GM12865 (cell line): ENCODE results near the gene PPP1R27.

ENCODE experiments used
- DNase-seq: peaks from one replicate; pipeline ENCODE4 v3.0.0; 2010; ENCODE audit warnings: low read depth
- H3K4me3 ChIP-seq: 2 replicates; pipeline ENCODE4 v1.5.1; 2011; ENCODE audit warnings: mild to moderate bottlenecking, low read depth, low read length, control low read depth
- TF ChIP-seq, protein P1 (sequence below): IDR thresholded peaks from 2 replicates; pipeline ENCODE4 v1.5.1; 2011; ENCODE audit warnings: low read length, control low read depth, low read depth, inconsistent platforms; ENCODE audit not compliant: insufficient read depth; ENCODE audit errors: missing control alignments

PPP1R27 gene

DNA sequence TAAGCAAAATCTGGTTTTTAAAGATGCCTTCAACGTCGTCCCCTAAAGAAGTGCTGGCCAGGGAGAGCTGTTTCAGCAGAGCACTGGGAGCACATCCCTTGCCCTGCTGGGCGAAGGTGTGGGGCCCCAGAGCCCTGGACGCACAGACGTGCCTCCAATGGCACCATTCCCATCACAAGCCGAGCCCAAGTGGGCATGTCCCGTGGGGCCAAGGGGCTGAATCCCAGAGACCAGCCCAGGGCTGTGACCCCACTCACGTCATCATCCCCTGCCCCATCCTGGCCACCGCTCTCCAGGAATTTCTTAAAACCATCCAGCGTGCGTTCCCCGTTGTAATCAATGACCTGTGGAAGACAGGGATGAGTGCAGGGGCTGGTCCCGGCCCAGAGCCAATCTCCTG lies 10.0 kb upstream of the PPP1R27 start:
- DNase-seq, result no peak
- TF ChIP-seq, protein P1, sequence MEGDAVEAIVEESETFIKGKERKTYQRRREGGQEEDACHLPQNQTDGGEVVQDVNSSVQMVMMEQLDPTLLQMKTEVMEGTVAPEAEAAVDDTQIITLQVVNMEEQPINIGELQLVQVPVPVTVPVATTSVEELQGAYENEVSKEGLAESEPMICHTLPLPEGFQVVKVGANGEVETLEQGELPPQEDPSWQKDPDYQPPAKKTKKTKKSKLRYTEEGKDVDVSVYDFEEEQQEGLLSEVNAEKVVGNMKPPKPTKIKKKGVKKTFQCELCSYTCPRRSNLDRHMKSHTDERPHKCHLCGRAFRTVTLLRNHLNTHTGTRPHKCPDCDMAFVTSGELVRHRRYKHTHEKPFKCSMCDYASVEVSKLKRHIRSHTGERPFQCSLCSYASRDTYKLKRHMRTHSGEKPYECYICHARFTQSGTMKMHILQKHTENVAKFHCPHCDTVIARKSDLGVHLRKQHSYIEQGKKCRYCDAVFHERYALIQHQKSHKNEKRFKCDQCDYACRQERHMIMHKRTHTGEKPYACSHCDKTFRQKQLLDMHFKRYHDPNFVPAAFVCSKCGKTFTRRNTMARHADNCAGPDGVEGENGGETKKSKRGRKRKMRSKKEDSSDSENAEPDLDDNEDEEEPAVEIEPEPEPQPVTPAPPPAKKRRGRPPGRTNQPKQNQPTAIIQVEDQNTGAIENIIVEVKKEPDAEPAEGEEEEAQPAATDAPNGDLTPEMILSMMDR, result no peak
- no peak overlapping the region for H3K4me3 ChIP-seq

DNA sequence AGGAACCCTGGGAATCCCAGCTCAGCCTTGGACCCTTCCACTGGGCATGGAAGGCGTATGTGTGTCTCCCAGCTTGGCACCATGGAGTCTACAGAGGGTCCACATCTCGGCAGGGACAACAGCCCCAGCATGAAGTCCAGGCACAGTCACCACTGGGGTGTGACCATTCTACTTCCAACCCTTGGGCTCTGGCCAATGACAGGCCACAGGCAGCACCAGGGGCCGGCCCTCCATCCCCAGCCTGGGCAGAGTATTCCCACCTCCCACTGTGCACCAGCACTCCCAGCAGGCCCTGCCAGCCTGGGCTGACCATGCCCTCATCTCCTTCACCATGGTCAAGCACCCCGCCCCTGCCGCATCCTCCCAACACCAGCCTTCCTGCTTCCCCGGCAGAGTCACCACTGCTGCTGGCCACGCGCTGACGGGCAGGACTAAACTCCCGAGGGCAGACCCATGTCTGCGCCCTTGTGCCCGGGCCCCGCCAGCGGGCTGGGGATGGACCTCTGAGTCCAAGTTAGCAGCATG lies 9.5 kb upstream of the PPP1R27 start:
- H3K4me3 ChIP-seq, result no peak overlapping the region
- TF ChIP-seq, protein P1, result no peak
- DNase-seq, result no peak

DNA sequence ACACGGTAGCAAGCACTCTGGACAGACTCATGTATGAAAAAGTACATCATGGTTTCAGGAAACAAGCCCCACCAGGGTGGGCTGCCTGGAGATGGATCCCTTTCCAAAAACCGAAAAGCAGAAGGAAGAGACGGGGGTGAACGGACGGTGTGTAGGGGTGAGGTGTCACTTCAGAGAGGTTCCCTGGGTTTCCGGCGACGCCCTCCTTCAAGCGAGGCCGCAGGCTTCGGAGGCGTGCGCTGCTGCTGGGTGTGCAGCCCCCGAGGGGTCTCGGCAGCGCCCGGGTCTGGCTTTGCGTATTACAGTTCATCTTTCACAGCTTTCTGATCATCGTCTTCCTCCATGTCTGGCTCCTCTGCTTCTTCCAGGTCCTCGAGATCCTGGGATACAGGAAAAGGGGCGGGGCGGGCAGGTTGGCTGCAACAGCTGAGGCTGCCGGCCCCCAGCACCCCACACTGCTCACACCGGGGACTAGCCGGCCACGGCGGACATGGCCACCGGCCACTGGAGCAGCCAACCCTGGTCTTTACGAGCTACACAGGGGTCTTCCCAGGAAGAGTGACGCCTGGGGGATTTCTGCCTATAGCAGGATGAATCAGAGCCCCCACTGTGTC lies 9.0 kb upstream of the PPP1R27 start:
- H3K4me3 ChIP-seq, result no peak overlapping the region
- DNase-seq, result no peak
- TF ChIP-seq, protein P1, result no peak

DNA sequence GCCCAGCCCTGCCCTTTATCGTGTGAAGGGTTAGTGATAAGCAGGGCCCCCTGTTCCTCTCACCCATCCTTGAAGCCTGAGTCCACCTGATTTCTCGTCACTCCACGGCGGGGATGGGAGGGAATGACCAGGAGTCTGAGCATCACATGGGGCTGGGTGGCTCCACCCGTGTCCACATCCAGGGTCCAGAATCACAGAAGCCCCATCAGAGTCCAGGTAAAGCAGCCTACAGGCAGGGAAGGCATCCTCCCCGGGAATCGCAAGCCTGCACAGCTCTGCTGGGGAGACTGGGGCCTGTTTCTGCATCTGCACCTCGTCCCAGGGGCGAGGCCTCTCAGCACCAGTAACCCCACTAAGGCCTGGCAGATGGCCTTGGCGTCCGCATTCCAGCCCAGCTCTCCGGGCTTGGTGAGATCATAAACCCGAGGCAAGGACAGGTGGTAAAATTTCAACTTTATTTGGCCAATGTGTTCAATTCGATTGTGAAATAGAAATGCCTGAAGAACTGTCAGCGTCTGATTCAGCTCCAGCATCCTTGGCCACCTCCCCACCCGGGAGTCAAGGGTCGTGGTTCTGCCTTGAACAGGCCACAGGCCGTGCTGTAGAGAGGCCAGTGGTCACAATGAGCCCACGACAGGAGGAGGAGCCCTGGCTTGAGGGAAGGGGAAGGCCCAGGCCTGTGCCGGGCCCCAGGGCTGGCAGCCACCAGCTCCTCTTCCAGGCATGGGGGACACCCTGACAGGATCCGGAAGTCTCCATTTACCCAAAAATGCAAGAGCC lies 8.1 kb upstream of the PPP1R27 start:
- TF ChIP-seq, protein P1, result no peak

DNA sequence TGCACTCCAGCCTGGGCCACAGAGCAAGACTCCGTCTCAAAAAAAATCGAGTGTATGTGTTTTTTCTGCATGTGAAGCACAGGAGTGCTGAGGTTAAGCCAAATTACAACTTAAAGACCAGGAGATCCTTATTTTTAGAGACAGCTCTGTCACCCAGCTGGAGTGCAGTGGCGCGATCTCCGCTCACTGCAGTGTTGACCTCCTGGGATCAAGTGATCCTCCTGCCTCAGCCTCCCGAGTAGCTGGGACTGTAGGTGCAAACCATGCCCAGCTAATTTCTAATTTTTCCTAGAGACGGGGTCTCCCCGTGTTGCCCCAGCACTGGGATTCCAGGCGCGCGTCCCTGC lies 7.5 kb upstream of the PPP1R27 start:
- DNase-seq, result no peak
- no peak overlapping the region for H3K4me3 ChIP-seq
- TF ChIP-seq, protein P1, result no peak

More for the DNA sequence above, 8.1 kb upstream of the PPP1R27 start:
- no peak overlapping the region for H3K4me3 ChIP-seq
- no peak for DNase-seq

DNA sequence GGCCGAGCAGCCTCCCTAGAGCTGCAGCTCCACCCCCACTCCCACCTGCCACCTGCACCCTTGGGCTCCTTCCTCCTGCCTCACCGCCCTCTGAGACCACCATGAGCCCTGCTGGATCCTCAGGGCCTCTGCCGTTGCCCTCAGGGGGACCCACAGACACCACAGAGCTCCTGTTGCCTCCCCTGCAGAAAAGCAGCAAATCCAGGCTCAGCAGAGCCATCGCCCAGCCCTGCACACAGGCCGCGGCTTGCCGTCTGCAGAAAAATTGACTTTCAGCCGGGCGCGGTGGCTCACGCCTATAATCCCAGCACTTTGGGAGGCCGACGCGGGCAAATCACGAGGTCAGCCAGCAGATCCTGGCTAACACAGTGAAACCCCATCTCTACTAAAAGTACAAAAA lies 7.0 kb upstream of the PPP1R27 start:
- H3K4me3 ChIP-seq, result no peak overlapping the region
- TF ChIP-seq, protein P1, result no peak
- DNase-seq, result no peak
